AG09309 (cell line): ENCODE results near the gene RELN.
"Not testable (repeated sequence)": the region's sequence is repeated elsewhere in the genome, so short reads cannot be mapped to it uniquely, and the experiment has no call there.

Experiments
- DNase-seq: peaks from one replicate; pipeline ENCODE4 v3.0.0-alpha.2; 2010; ENCODE audit warnings: low read depth
- H3K4me3 ChIP-seq: 2 replicates; pipeline ENCODE4 v1.5.1; 2011; ENCODE audit warnings: mild to moderate bottlenecking, low read depth, low read length, moderate library complexity; ENCODE audit not compliant: control insufficient read depth
- CTCF ChIP-seq: IDR thresholded peaks from 2 replicates; pipeline ENCODE4 v1.5.1; 2011; ENCODE audit warnings: mild to moderate bottlenecking, low read depth, low read length, inconsistent platforms; ENCODE audit not compliant: insufficient read depth, control insufficient read depth; ENCODE audit errors: missing control alignments

RELN gene

GRCh38 chr7:103821092-103821491 is 168.4 kb downstream of the RELN start:
- H3K4me3 ChIP-seq: no peak overlapping the region
- no peak for TF ChIP-seq CTCF
- DNase-seq: no peak

GRCh38 chr7:103815972-103816371 is 173.5 kb downstream of the RELN start:
- DNase-seq, H3K4me3 ChIP-seq: not testable (repeated sequence)

- no peak for TF ChIP-seq CTCF
- DNase-seq: no peak
- no peak overlapping the region for H3K4me3 ChIP-seq
Observed at GRCh38 chr7:103813970-103814369, 175.5 kb downstream of the RELN start.

- H3K4me3 ChIP-seq: no peak overlapping the region
- no peak for TF ChIP-seq CTCF
- no peak for DNase-seq
Observed at GRCh38 chr7:103811997-103812396, 177.5 kb downstream of the RELN start.

GRCh38 chr7:103811290-103811689 is 178.2 kb downstream of the RELN start:
- TF ChIP-seq CTCF: no peak
- no peak for DNase-seq

GRCh38 chr7:103810112-103810744 is 179.2 kb downstream of the RELN start:
- TF ChIP-seq CTCF: no peak
- H3K4me3 ChIP-seq: no peak overlapping the region
- DNase-seq: no peak

More at GRCh38 chr7:103811290-103811689, 178.2 kb downstream of the RELN start:
- H3K4me3 ChIP-seq: no peak overlapping the region

- DNase-seq: no peak
- H3K4me3 ChIP-seq: no peak overlapping the region
- no peak for TF ChIP-seq CTCF
Observed at GRCh38 chr7:103809229-103809994, 180.0 kb downstream of the RELN start.
